ENCODE results near the gene AAK1.

GRCh38 chr2:69453475-69454129 is 189.9 kb downstream of the AAK1 start:
- TF ChIP-seq CTCF (IDR thresholded peaks at IDR 0.05; ENCODE audit: borderline replicate concordance, extremely low read depth, low read length, poor library complexity, severe bottlenecking) (no peak), EZH2 (IDR thresholded peaks at IDR 0.05; ENCODE audit: borderline replicate concordance, low read depth, low read length, severe bottlenecking) (no peak)
